Small intestine (tissue), 7 donors: Measurements from ENCODE around the gene ARID4A. TPM values are rescaled to one million over a fixed set of nuclear protein-coding genes. Genes with fewer than 3 reads are reported as not detected.

ENCODE experiments used
- DNase-seq, 2 donors: peaks; one replicate each; pipeline versions ENCODE4 v3.0.0 to v3.0.0-alpha.2; 2013
- FAIRE-seq: peaks from 2 replicates; lab custom pipeline; 2012; peaks lifted over from hg19 to GRCh38; lab: Jason Lieb, UNC
- H3K27ac ChIP-seq, 3 donors: one replicate each; pipeline ENCODE4 v1.5.1; 2013; ENCODE audit warnings: low read length in 2 of 3, mild to moderate bottlenecking in 2 of 3, control low read depth in 1 of 3, inconsistent platforms in 1 of 3, low read depth in 1 of 3, moderate library complexity in 1 of 3
- H3K27me3 ChIP-seq, 3 donors: one replicate each; pipeline ENCODE4 v1.6.1; 2013; ENCODE audit warnings: low read length in 3 of 3, inconsistent platforms in 1 of 3; ENCODE audit not compliant: control insufficient read depth in 3 of 3, insufficient read depth in 3 of 3
- H3K36me3 ChIP-seq, 3 donors: one replicate each; pipeline ENCODE4 v1.6.1; 2013; ENCODE audit warnings: low read length in 3 of 3, inconsistent platforms in 1 of 3, low read depth in 1 of 3, mild to moderate bottlenecking in 1 of 3, moderate library complexity in 1 of 3; ENCODE audit not compliant: control insufficient read depth in 3 of 3, insufficient read depth in 2 of 3
- H3K4me1 ChIP-seq, 3 donors: one replicate each; pipeline ENCODE4 v1.6.1; 2013; ENCODE audit warnings: low read length in 2 of 3, inconsistent platforms in 1 of 3, low read depth in 1 of 3, mild to moderate bottlenecking in 1 of 3, moderate library complexity in 1 of 3; ENCODE audit not compliant: control insufficient read depth in 3 of 3, insufficient read depth in 2 of 3
- H3K4me3 ChIP-seq, 3 donors: one replicate each; pipeline ENCODE4 v1.5.1; 2013; ENCODE audit warnings: low read length in 3 of 3, control low read depth in 1 of 3, inconsistent platforms in 1 of 3, low read depth in 1 of 3, mild to moderate bottlenecking in 1 of 3, moderate library complexity in 1 of 3
- H3K9me3 ChIP-seq, 2 donors: one replicate each; pipeline ENCODE4 v1.6.1; 2013; ENCODE audit warnings: low read depth in 1 of 2, low read length in 1 of 2; ENCODE audit not compliant: control insufficient read depth in 2 of 2, insufficient read depth in 1 of 2
- WGBS, 3 donors: extraction: QIAGEN DNeasy Blood & Tissue Kit; methylation state at CpG; one replicate each; pipeline ENCODE4 v1.1.7; 2013; 5-methylcytosine and 5-hydroxymethylcytosine counted together
- polyA plus RNA-seq, 4 donors: library from polyadenylated mRNA; stranded (reverse) in 3 of 4; unstranded in 1 of 4; fragments of 200-250 nt in 3 of 4; fragments of 120-200 nt in 1 of 4; gene quantifications; one replicate each; pipeline versions ENCODE4 v1.2.1 to v1.2.3, GENCODE V29; 2013
- donor health status: healthy with polysubstance abuse.
- donor health status: control.
- donor health status: control.
- donor health status: Bipolar disorder and iron deficiency.
- donor health status: healthy.

Gene ARID4A
- polyA plus RNA-seq, 4 donors, result 5.5 to 20.8 (median 7.5) TPM

DNA sequence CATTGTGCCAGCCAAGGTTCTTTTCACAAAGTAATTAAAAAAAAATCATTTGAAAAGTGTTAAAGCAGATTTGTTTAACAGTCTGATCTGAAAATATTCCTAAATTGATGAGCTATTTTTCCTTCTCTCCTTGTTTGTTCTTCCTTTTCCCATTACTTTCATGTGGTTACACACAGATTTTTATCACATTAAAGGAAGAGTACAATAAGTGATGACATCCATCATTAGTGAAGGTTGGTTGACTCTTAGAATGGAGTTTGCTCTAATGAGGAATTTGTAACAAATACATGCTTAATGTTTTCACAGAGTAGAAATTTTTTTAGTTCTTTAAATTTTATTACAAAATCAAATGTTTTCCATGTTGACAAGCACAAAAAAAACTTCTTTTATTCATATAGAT is 78.4 kb downstream of the ARID4A start:
- Histone ChIP-seq H3K4me1 (no peaks in the 10 kb centered on the region), H3K9me3 (peaks cover 0 to 3% of the 10 kb centered on the region in 2 donors), H3K4me3 (no peak overlapping the region), H3K27me3 (no peaks in the 10 kb centered on the region), H3K36me3 (peaks cover 3 to 19% (median 4%) of the 10 kb centered on the region in 3 donors), H3K27ac (no peak overlapping the region)
- no peak for DNase-seq
- FAIRE-seq, result no peak

DNA sequence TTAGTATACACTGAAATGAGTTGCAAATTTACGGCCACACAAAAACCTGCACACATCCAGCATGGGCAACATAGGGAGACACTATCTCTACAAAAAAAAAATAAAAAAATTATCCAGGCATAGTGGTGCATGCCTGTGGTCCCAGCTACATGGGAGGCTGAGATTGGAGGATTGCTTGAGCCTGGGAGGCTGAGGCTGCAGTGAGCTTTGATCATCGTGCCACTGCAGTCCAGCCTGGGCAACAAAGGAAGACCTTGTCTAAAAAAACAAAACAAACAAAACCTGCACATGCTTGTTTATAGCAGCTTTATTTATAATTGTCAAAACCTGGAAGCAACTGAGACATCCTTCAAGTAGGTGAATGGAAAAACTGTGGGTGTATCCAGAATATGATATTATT is 92.5 kb downstream of the ARID4A start:
- Histone ChIP-seq H3K4me3 (no peak overlapping the region), H3K27ac (no peak overlapping the region), H3K4me1 (peaks cover 0 to 7% (median 0%) of the 10 kb centered on the region in 3 donors), H3K36me3 (peaks cover 0 to 2% (median 0%) of the 10 kb centered on the region in 3 donors), H3K9me3 (no peaks in the 10 kb centered on the region), H3K27me3 (no peaks in the 10 kb centered on the region)
- DNase-seq (no peak), FAIRE-seq (no peak)
- WGBS, 3 donors, result 78 to 92% (median 86%) methylated on average over 2 of the region's 2 CpGs

DNA sequence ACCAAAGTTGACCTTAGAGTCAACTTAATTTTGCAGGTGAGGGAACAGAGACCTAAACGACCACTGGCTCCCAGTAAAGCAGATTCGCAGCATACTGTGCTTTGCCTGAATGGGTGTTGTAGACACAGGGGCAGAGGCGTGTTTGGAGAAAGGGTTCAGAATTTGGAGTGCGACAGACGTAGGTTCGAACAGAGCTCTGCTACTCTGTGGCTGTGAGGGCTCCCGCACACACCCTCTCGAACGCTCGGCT is 97.1 kb downstream of the ARID4A start:
- Histone ChIP-seq H3K9me3 (no peaks in the 10 kb centered on the region), H3K4me3 (peak overlapping the region in 2 of 3 donors; percentile 45 to 68), H3K4me1 (peaks cover 0 to 15% (median 0%) of the 10 kb centered on the region in 3 donors), H3K27me3 (no peaks in the 10 kb centered on the region), H3K36me3 (peaks cover 0 to 2% (median 0%) of the 10 kb centered on the region in 3 donors), H3K27ac (peak overlapping the region in 2 of 3 donors; percentile 62 to 64)
- DNase-seq, result no peak
- no peak for FAIRE-seq
- 6 to 9% (median 7%) methylated on average over 10 of the region's 10 CpGs for WGBS, 3 donors

DNA sequence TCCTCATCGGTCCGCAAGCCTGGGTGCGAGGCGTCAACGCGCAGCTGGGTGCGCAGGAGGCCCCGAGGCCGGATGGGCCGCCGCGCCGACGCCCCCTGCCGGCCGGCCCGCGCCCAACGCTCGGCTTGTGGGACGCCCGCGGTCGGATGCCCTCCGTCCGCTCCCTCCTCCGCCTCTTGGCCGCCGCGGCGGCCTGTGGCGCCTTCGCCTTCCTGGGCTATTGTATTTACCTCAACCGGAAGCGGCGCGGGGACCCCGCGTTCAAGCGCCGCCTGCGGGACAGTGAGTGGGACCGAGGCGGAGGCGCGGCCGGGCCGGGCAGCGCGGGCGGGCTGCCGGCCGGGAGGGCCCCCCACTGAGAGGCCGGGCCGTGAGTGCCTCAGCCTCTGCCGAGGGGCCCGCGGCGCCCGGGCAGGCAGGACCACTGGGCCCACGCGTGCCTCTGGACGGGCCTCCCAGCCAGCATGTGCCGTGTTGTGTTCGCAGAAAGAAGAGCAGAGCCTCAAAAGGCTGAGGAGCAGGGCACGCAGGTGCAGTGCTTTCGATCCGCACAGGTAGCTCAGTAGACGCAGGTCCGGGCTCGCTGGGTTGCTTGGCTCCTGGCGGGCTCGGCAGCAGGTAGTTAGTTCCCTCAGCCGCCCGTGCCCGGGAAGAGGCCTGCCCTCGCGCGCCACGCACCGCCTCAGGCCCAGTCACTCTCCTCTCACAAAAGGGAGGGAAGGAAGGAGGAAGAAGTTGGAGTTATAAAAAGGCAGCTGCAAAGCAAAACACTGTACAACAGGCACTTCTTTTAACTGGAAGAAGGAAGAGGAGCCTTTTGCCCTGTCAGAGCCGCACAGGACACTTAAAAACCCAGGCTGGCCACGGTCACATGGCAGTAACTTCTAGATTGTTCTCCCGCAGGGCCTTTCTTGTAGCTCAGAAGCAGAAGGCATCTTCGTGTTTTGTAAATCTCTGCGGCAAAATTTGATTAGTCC is 97.7 kb downstream of the ARID4A start, which contains the start of gene TOMM20L:
TSS of gene TOMM20L (plus strand) at position 119 of the 977 bp plus-strand sequence. CDS start at position 147, 28 bp downstream.
- DNase-seq (peak; percentile 76 to 91), FAIRE-seq (no peak)
- no peaks in the 10 kb centered on the region for H3K27me3 ChIP-seq
- peaks cover 0 to 15% (median 0%) of the 10 kb centered on the region in 3 donors for H3K4me1 ChIP-seq
- WGBS, 3 donors, result 7 to 8% (median 7%) methylated on average over 66 to 86 of the region's 86 CpGs
- peak within 1 kb of the TSS; percentile 45 to 68 (median 48) for H3K4me3 ChIP-seq
- H3K9me3 ChIP-seq, result no peaks in the 10 kb centered on the region
- H3K27ac ChIP-seq, result peak within 1 kb of the TSS; percentile 64 to 81 (median 73)
- H3K36me3 ChIP-seq, result peaks cover 0 to 2% (median 0%) of the 10 kb centered on the region in 3 donors

DNA sequence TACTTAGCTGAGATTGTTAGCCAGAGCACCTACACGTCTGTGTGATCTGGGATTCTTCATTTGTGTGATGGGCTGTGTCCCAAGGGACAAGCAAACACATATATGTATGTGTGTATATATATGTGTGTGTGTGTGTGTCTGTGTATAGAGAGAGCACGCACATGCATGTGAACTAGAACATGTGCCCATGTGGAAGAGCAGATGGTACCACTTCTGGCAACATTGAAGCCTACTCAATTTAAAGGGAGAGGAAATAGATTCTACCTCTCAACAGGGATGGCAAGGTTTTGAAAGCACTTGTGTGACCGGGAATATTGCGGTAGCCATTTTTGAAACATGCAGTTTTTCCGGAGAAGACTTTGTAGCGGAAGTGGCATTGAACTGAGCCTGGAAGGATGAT is 98.8 kb downstream of the ARID4A start:
- WGBS, 3 donors, result 95 to 97% (median 96%) methylated on average over 6 of the region's 6 CpGs
- Histone ChIP-seq H3K27ac (no peak overlapping the region), H3K9me3 (no peaks in the 10 kb centered on the region), H3K4me3 (no peak overlapping the region), H3K4me1 (peaks cover 0 to 15% (median 0%) of the 10 kb centered on the region in 3 donors), H3K27me3 (no peaks in the 10 kb centered on the region), H3K36me3 (peaks cover 0 to 2% (median 0%) of the 10 kb centered on the region in 3 donors)
- no peak for DNase-seq
- no peak for FAIRE-seq

DNA sequence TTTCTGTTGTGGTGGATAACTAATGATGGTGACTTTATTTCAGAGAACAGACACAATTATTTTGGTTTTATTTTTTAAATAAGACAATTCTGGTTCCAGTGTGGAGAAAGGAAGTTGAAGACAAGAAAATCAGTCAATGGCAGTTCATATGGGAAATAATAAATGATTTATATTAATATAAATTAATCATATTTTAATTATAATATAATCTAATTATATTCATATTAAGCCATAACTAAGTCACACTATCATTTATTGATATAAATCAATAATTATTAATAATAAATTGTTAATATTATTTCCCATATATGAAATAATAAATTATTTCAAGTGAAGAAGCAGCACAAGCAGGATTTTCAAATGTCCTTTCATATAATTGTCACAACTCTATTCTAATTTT is 100.1 kb downstream of the ARID4A start:
- H3K9me3 ChIP-seq, result no peaks in the 10 kb centered on the region
- no peak overlapping the region for H3K27ac ChIP-seq
- DNase-seq, result no peak
- H3K4me1 ChIP-seq, result peaks cover 0 to 15% (median 0%) of the 10 kb centered on the region in 3 donors
- peaks cover 0 to 2% (median 0%) of the 10 kb centered on the region in 3 donors for H3K36me3 ChIP-seq
- no peak overlapping the region for H3K4me3 ChIP-seq
- no peaks in the 10 kb centered on the region for H3K27me3 ChIP-seq
- no peak for FAIRE-seq

DNA sequence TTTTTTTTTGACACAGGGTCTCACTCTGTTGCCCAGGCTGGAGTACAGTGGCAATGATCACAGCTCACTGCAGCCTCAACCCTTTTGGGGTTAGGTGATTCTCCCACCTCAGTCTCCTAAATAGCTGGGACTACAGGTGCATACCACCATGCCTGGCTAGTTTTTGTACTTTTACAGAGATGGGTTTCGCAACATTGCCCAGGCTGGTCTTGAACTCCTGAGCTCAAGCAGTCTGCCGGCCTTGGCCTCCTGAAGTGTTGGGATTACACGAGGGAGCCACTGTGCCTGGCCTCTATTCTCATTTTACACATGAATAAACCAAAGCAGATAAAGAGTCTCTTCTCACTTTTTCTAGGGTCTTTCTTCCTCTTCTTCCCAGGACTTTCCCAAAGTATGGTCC is 100.5 kb downstream of the ARID4A start:
- peaks cover 0 to 2% (median 0%) of the 10 kb centered on the region in 3 donors for H3K36me3 ChIP-seq
- FAIRE-seq, result no peak
- DNase-seq, result no peak
- no peak overlapping the region for H3K4me3 ChIP-seq
- peaks cover 0 to 15% (median 0%) of the 10 kb centered on the region in 3 donors for H3K4me1 ChIP-seq
- H3K27ac ChIP-seq, result no peak overlapping the region
- no peaks in the 10 kb centered on the region for H3K9me3 ChIP-seq
- 92 to 97% (median 97%) methylated on average over 3 of the region's 3 CpGs for WGBS, 3 donors
- no peaks in the 10 kb centered on the region for H3K27me3 ChIP-seq

DNA sequence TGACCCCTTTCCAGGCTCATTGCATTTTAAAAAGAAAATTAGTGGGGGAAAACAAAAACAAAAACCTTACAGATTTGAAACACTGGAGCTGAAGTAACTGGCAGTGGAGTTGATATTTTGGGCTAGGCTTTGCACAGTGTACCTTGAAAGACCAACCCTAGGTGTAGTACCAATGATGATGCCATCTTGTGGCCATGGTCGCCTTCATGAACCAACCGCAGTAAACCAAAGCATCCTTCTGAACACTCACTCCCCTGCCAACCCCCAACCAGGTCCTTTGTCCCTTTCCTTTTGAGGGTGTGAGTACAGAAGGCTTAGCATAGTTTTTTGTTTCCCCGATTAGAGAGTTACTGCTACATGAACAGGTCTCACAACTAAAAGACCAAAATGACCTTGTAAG is 103.2 kb downstream of the ARID4A start:
- Histone ChIP-seq H3K27me3 (no peaks in the 10 kb centered on the region), H3K36me3 (peaks cover 0 to 2% (median 0%) of the 10 kb centered on the region in 3 donors), H3K9me3 (no peaks in the 10 kb centered on the region), H3K4me1 (peaks cover 0 to 4% (median 0%) of the 10 kb centered on the region in 3 donors), H3K27ac (no peak overlapping the region), H3K4me3 (no peak overlapping the region)
- 87 to 89% (median 89%) methylated on average over 3 of the region's 3 CpGs for WGBS, 3 donors
- no peak for FAIRE-seq
- no peak for DNase-seq
